GM12878 (cell line): ENCODE measurements around the gene DNMT1. TPM values are rescaled to one million over a fixed set of nuclear protein-coding genes. Genes with fewer than 3 reads are reported as not detected.
A peak's percentile ranks its signal among the peaks of the same experiment; 100 is the strongest.

Experiments
- BACH1 ChIP-seq: fragments of 450-650 bp; IDR thresholded peaks from 2 replicates; pipeline ENCODE4 v1.6.1; 2017; ENCODE audit warnings: mild to moderate bottlenecking, borderline replicate concordance
- CBX3 ChIP-seq: fragments of 200-600 bp; sonication (generic); IDR thresholded peaks from 2 replicates; pipeline ENCODE4 v1.6.1; 2016; ENCODE audit warnings: low read depth, borderline replicate concordance
- CREB1 ChIP-seq: IDR thresholded peaks from 2 replicates; pipeline ENCODE4 v1.6.1; 2012; ENCODE audit warnings: low read depth, mild to moderate bottlenecking, inconsistent platforms
- EED ChIP-seq: sonication (generic); IDR thresholded peaks from 2 replicates; pipeline ENCODE4 v1.6.1; 2016; ENCODE audit warnings: antibody characterized with exemption, low read depth
- EP300 ChIP-seq, 2 experiments: fragments of 150-350 bp in 1 of 2; IDR thresholded peaks; 2 replicates each; pipeline ENCODE4 v1.6.1; 2011 to 2012; ENCODE audit warnings: low read depth in 2 of 2, low read length in 2 of 2, borderline replicate concordance in 1 of 2, improper control_type of control experiment in 1 of 2, inconsistent platforms in 1 of 2; ENCODE audit not compliant: control insufficient read depth in 1 of 2
- EZH2 ChIP-seq: IDR thresholded peaks from 2 replicates; pipeline ENCODE4 v1.6.1; 2012; ENCODE audit warnings: low read depth, mild to moderate bottlenecking, control low read depth, inconsistent platforms, low read length, borderline replicate concordance; ENCODE audit not compliant: control insufficient read depth
- FOXM1 ChIP-seq: IDR thresholded peaks from 2 replicates; pipeline ENCODE4 v1.6.1; 2012; ENCODE audit warnings: low read depth, mild to moderate bottlenecking, inconsistent platforms, low read length, moderate library complexity
- LARP7 ChIP-seq: fragments of 450-650 bp; IDR thresholded peaks from 2 replicates; pipeline ENCODE4 v1.6.1; 2017; ENCODE audit warnings: mild to moderate bottlenecking
- MYC ChIP-seq: IDR thresholded peaks from 2 replicates; pipeline ENCODE4 v1.6.1; 2011; ENCODE audit warnings: mild to moderate bottlenecking, low read length, moderate library complexity, inconsistent platforms; ENCODE audit not compliant: insufficient read depth, insufficient replicate concordance, insufficient read length, severe bottlenecking
- NBN ChIP-seq: fragments of 450-650 bp; IDR thresholded peaks from 2 replicates; pipeline ENCODE4 v1.6.1; 2016
- NKRF ChIP-seq: fragments of 450-650 bp; conservative IDR thresholded peaks from 2 replicates; pipeline ENCODE4 v1.6.1; 2017; ENCODE audit warnings: mild to moderate bottlenecking, moderate library complexity
- NR2C2 ChIP-seq: IDR thresholded peaks from 2 replicates; pipeline ENCODE4 v1.6.1; 2011; ENCODE audit warnings: borderline replicate concordance, low read depth; ENCODE audit not compliant: control insufficient read depth, insufficient read length
- RAD21 ChIP-seq: IDR thresholded peaks from 2 replicates; pipeline ENCODE4 v1.6.1; 2011; ENCODE audit warnings: mild to moderate bottlenecking, low read depth, low read length, moderate library complexity; ENCODE audit not compliant: insufficient read depth
- RELA ChIP-seq: fragments of 450-650 bp; IDR thresholded peaks from 2 replicates; pipeline ENCODE4 v1.8.0; 2014; ENCODE audit warnings: borderline replicate concordance; ENCODE audit not compliant: partially characterized antibody
- SKIL ChIP-seq: fragments of 450-650 bp; IDR thresholded peaks from 2 replicates; pipeline ENCODE4 v1.6.1; 2017; ENCODE audit warnings: mild to moderate bottlenecking, low read depth, inconsistent platforms; ENCODE audit not compliant: poor library complexity, severe bottlenecking
- STAT3 ChIP-seq: IDR thresholded peaks from 2 replicates; pipeline ENCODE4 v1.6.1; 2011; ENCODE audit warnings: low read depth, low read length, improper control_type of control experiment
- TAF1 ChIP-seq: IDR thresholded peaks from 2 replicates; pipeline ENCODE4 v1.6.1; 2011; ENCODE audit warnings: mild to moderate bottlenecking, low read depth, low read length, borderline replicate concordance
- ZNF274 ChIP-seq: IDR thresholded peaks from one replicate; pipeline ENCODE4 v1.8.0; 2011; ENCODE audit not compliant: insufficient read length, insufficient read depth
- ZNF384 ChIP-seq: IDR thresholded peaks from 2 replicates; pipeline ENCODE4 v1.6.1; 2012; ENCODE audit warnings: low read depth, mild to moderate bottlenecking, low read length, improper control_type of control experiment, borderline replicate concordance
- ZSCAN29 ChIP-seq: fragments of 450-650 bp; IDR thresholded peaks from 2 replicates; pipeline ENCODE4 v1.6.1; 2017; ENCODE audit warnings: mild to moderate bottlenecking, moderate library complexity
- polyA plus RNA-seq, 11 experiments: library from polyadenylated mRNA; depleted of rRNA in 4 of 11; unstranded in 6 of 11; stranded (reverse) in 5 of 11; fragments of >200 nt; fragmentation: Nextera tagmentation in 4 of 11; fragmentation: Illumina TruSeq in 1 of 11; extraction: Ambion mirVana in 4 of 11; extraction: Trizol in 1 of 11; gene quantifications; 1 replicate in 1 of 11; 2 replicates in 10 of 11; pipeline versions ENCODE4 v1.2.1 to v1.2.3, GENCODE V29; 2011 to 2016; ENCODE audit warnings: inconsistent platforms in 2 of 11, missing spikeins in 2 of 11, low read depth in 1 of 11
- total RNA-seq, 4 experiments: library from RNA; depleted of rRNA in 3 of 4; stranded (reverse); fragments of >200 nt in 3 of 4; fragmentation: Illumina TruSeq in 1 of 4; extraction: Trizol in 1 of 4; gene quantifications; 2 replicates each; pipeline versions ENCODE4 v1.2.1 to v1.2.3, GENCODE V29; 2013 to 2021
- TF ChIP-seq, protein P1 (sequence below): fragments of 450-650 bp; IDR thresholded peaks from 2 replicates; pipeline ENCODE4 v1.6.1; 2017; ENCODE audit warnings: antibody characterized with exemption, mild to moderate bottlenecking, moderate library complexity
- TF ChIP-seq, protein P2 (sequence below): fragments of 450-650 bp; IDR thresholded peaks from 2 replicates; pipeline ENCODE4 v1.6.1; 2017; ENCODE audit warnings: low read depth, mild to moderate bottlenecking, moderate library complexity

Gene DNMT1
- total and polyA plus RNA-seq, 10 of the 15 experiments (the other 5 are each of a cell fraction or from before 2014, with no cell fraction given) = 70.0 to 290 (median 133) TPM

DNA sequence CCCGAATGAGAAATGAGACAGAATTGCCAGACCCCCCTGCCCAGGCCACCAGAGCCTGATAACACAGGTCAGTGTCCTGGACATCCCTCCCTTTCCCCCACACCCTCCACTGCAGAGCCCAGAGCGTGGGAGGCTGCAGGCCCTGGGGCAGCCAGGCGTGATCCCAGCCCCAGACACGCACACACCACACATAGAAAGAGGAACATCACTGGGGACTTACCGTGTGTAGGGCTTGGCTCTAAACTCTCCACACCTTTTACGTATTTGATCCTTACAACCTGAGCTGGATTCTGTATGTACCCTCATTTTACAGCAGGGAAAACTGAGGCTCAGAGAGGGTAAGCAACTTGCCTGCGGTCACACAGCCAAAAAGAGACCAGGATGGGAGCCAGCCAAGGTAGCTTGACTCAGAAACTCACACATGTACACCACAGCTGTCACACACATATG lies 91.9 kb downstream of the DNMT1 start (continued):
- TF ChIP-seq, protein P1, sequence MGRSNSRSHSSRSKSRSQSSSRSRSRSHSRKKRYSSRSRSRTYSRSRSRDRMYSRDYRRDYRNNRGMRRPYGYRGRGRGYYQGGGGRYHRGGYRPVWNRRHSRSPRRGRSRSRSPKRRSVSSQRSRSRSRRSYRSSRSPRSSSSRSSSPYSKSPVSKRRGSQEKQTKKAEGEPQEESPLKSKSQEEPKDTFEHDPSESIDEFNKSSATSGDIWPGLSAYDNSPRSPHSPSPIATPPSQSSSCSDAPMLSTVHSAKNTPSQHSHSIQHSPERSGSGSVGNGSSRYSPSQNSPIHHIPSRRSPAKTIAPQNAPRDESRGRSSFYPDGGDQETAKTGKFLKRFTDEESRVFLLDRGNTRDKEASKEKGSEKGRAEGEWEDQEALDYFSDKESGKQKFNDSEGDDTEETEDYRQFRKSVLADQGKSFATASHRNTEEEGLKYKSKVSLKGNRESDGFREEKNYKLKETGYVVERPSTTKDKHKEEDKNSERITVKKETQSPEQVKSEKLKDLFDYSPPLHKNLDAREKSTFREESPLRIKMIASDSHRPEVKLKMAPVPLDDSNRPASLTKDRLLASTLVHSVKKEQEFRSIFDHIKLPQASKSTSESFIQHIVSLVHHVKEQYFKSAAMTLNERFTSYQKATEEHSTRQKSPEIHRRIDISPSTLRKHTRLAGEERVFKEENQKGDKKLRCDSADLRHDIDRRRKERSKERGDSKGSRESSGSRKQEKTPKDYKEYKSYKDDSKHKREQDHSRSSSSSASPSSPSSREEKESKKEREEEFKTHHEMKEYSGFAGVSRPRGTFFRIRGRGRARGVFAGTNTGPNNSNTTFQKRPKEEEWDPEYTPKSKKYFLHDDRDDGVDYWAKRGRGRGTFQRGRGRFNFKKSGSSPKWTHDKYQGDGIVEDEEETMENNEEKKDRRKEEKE = no peak
- TF ChIP-seq ZNF384 = no peak
- no peak for TF ChIP-seq ZNF274
- peak; percentile 53; the same call in 1 of the 2 replicates for TF ChIP-seq CREB1
- no peak for TF ChIP-seq ZSCAN29
- TF ChIP-seq LARP7 = no peak
- TF ChIP-seq RAD21 = peak; percentile 33; the same call in 1 of the 2 replicates
- peak; percentile 46; the same call in 1 of the 2 replicates for TF ChIP-seq TAF1
- TF ChIP-seq, protein P2, sequence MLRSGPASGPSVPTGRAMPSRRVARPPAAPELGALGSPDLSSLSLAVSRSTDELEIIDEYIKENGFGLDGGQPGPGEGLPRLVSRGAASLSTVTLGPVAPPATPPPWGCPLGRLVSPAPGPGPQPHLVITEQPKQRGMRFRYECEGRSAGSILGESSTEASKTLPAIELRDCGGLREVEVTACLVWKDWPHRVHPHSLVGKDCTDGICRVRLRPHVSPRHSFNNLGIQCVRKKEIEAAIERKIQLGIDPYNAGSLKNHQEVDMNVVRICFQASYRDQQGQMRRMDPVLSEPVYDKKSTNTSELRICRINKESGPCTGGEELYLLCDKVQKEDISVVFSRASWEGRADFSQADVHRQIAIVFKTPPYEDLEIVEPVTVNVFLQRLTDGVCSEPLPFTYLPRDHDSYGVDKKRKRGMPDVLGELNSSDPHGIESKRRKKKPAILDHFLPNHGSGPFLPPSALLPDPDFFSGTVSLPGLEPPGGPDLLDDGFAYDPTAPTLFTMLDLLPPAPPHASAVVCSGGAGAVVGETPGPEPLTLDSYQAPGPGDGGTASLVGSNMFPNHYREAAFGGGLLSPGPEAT = peak; percentile 91
- 0 out of 2 replicates have a peak, but pooled peaks have one; percentile 78 for TF ChIP-seq FOXM1
- TF ChIP-seq BACH1 = peak; percentile 65
- TF ChIP-seq EED = peak; percentile 87
- peak; percentile 77 to 86; a peak in 2 of 4 replicates for TF ChIP-seq EP300 (IDR thresholded peaks at IDR 0.05; ENCODE audit: borderline replicate concordance in 1 of 2, control insufficient read depth in 1 of 2, low read depth in 2 of 2, low read length in 2 of 2)
- TF ChIP-seq EZH2 = no peak
- peak; percentile 67; the same call in 1 of the 2 replicates for TF ChIP-seq NBN
- TF ChIP-seq SKIL = peak; percentile 54
- TF ChIP-seq MYC = peak; percentile 38
- TF ChIP-seq STAT3 = no peak
- TF ChIP-seq NKRF = no peak
- TF ChIP-seq CBX3 = no peak
- no peak for TF ChIP-seq RELA
- TF ChIP-seq NR2C2 = no peak
